HepG2 (cell line): ENCODE measurements around the gene ARHGEF3. TPM values are rescaled to one million over a fixed set of nuclear protein-coding genes. Genes with fewer than 3 reads are reported as not detected.

Experiments used
- ATAC-seq: fragments of 200-7000 bp; cut with Tn5 transposase; 3 replicates; pipeline ENCODE4 v1.9.1; 2020; ENCODE audit warnings: mild to moderate bottlenecking, moderate library complexity
- BruUV-seq: library from RNA; stranded (reverse); fragments of 400-500 nt; replicated peaks from 2 replicates; lab custom pipeline; 2021; lab: Mats Ljungman, UMichigan
- CTCF ChIA-PET: fragments of 300-600 bp; formaldehyde crosslinking; extraction: SDS; loops from one replicate; lab custom pipeline; 2021; ENCODE audit warnings: low total read pairs, inconsistent platforms, low intra/inter-chr PET ratio; lab: Yijun Ruan, JAX
- POLR2A ChIA-PET: fragments of 350-600 bp; sonication (Branson Sonifier 250); formaldehyde crosslinking; loops from one replicate; lab custom pipeline; 2020; ENCODE audit warnings: antibody characterized with exemption, inconsistent platforms; lab: Yijun Ruan, JAX
- DNase-seq: peaks from one replicate; pipeline ENCODE4 v3.0.0-alpha.2; 2015; ENCODE audit warnings: low spot score
- FAIRE-seq: peaks from 3 replicates; lab custom pipeline; 2011; peaks lifted over from hg19 to GRCh38; lab: Jason Lieb, UNC
- H2AFZ ChIP-seq: one replicate; pipeline ENCODE4 v1.6.1; 2011; ENCODE audit warnings: low read length, inconsistent platforms
- H3K27ac ChIP-seq: fragments of 300-600 bp; 3 replicates; pipeline ENCODE4 v1.8.0; 2011; ENCODE audit warnings: mixed run types, mild to moderate bottlenecking, mixed read lengths, low read length, inconsistent platforms; ENCODE audit not compliant: insufficient read depth; ENCODE audit errors: extremely low read length
- H3K27me3 ChIP-seq, 2 experiments: fragments of 200-600 bp in 1 of 2; 2 replicates in 1 of 2; 3 replicates in 1 of 2; pipeline versions ENCODE4 v1.6.0 to v1.8.0; 2011; ENCODE audit warnings: low read length in 2 of 2, mild to moderate bottlenecking in 2 of 2, moderate library complexity in 2 of 2, inconsistent platforms in 1 of 2; ENCODE audit not compliant: insufficient read depth in 2 of 2, control insufficient read depth in 1 of 2
- H3K36me3 ChIP-seq, 2 experiments: fragments of 200-600 bp in 1 of 2; replicated peaks in 1 of 2; 2 replicates in 1 of 2; 3 replicates in 1 of 2; pipeline versions ENCODE4 v1.5.1 to v1.8.0; 2011; ENCODE audit warnings: low read length in 2 of 2, inconsistent platforms in 1 of 2; ENCODE audit not compliant: insufficient read depth in 2 of 2, control insufficient read depth in 1 of 2
- H3K4me1 ChIP-seq: 2 replicates; pipeline ENCODE4 v1.5.1; 2012; ENCODE audit warnings: low read length, inconsistent platforms; ENCODE audit not compliant: insufficient read depth
- H3K4me2 ChIP-seq: 2 replicates; pipeline ENCODE4 v1.6.0; 2011; ENCODE audit warnings: low read depth, low read length, inconsistent platforms
- H3K4me3 ChIP-seq, 3 experiments: fragments of 200-600 bp in 1 of 3; sonication (generic), shearing (Covaris generic) in 1 of 3; replicated peaks in 1 of 3; 2 replicates each; pipeline ENCODE4 v1.5.1; 2011 to 2016; ENCODE audit warnings: low read length in 3 of 3, inconsistent platforms in 2 of 3, low read depth in 2 of 3, mild to moderate bottlenecking in 2 of 3, control low read depth in 1 of 3, mixed read lengths in 1 of 3; ENCODE audit not compliant: insufficient read depth in 1 of 3
- H3K79me2 ChIP-seq: one replicate; pipeline ENCODE4 v1.6.1; 2011; ENCODE audit warnings: low read length, inconsistent platforms; ENCODE audit not compliant: insufficient read depth
- H3K9ac ChIP-seq: 2 replicates; pipeline ENCODE4 v1.6.0; 2011; ENCODE audit warnings: mild to moderate bottlenecking, low read depth, low read length, inconsistent platforms; ENCODE audit not compliant: insufficient read depth
- H3K9me3 ChIP-seq: 2 replicates; pipeline ENCODE4 v1.5.1; 2012; ENCODE audit warnings: mild to moderate bottlenecking, low read length
- H4K20me1 ChIP-seq: 2 replicates; pipeline ENCODE4 v1.6.0; 2011; ENCODE audit warnings: inconsistent platforms, mild to moderate bottlenecking, low read length, moderate library complexity; ENCODE audit not compliant: insufficient read depth
- CHD2 ChIP-seq: IDR thresholded peaks from 2 replicates; pipeline ENCODE4 v1.6.1; 2011; ENCODE audit warnings: low read depth, low read length, improper control_type of control experiment
- DR1 ChIP-seq: sonication (generic); formaldehyde crosslinking; IDR thresholded peaks from 2 replicates; pipeline ENCODE4 v1.8.0; 2021; ENCODE audit warnings: mild to moderate bottlenecking, missing genetic modification reagents, inconsistent platforms
- FOXA1 ChIP-seq, 2 experiments: fragments of 450-650 bp in 1 of 2; sonication (generic) in 1 of 2; formaldehyde crosslinking in 1 of 2; IDR thresholded peaks; 2 replicates each; pipeline versions ENCODE4 v1.4.0 to v1.6.1; 2016 to 2020; ENCODE audit warnings: missing genetic modification reagents in 1 of 2
- GFI1 ChIP-seq: sonication (generic); formaldehyde crosslinking; IDR thresholded peaks from 2 replicates; pipeline ENCODE4 v1.5.0; 2020; ENCODE audit warnings: missing genetic modification reagents, mild to moderate bottlenecking, borderline replicate concordance
- HDAC1 ChIP-seq: sonication (generic); formaldehyde crosslinking; IDR thresholded peaks from 2 replicates; pipeline ENCODE4 v1.5.1; 2020; ENCODE audit warnings: mild to moderate bottlenecking, missing genetic modification reagents
- HMG20A ChIP-seq: IDR thresholded peaks from 2 replicates; pipeline ENCODE4 v1.6.1; 2016; ENCODE audit warnings: borderline replicate concordance
- KLF16 ChIP-seq, 2 experiments: sonication (generic) in 1 of 2; formaldehyde crosslinking in 1 of 2; IDR thresholded peaks; 2 replicates each; pipeline versions ENCODE4 v1.6.1 to v1.8.0; 2016 to 2023; ENCODE audit warnings: missing genetic modification reagents in 2 of 2, missing compliant biosample characterization in 1 of 2
- MEIS1 ChIP-seq: sonication (generic); formaldehyde crosslinking; IDR thresholded peaks from 2 replicates; pipeline ENCODE4 v1.9.0; 2021; ENCODE audit warnings: mild to moderate bottlenecking, missing genetic modification reagents, moderate library complexity, borderline replicate concordance
- NR2C2 ChIP-seq: sonication (generic); formaldehyde crosslinking; IDR thresholded peaks from 2 replicates; pipeline ENCODE4 v1.4.0; 2020; ENCODE audit warnings: missing genetic modification reagents, mild to moderate bottlenecking, moderate library complexity, borderline replicate concordance
- NR2F6 ChIP-seq, 2 experiments: IDR thresholded peaks; 2 replicates each; pipeline ENCODE4 v1.6.1; 2016; ENCODE audit warnings: antibody characterized with exemption in 1 of 2, mild to moderate bottlenecking in 1 of 2
- SMARCC2 ChIP-seq: fragments of 450-650 bp; IDR thresholded peaks from 2 replicates; pipeline ENCODE4 v1.6.1; 2017; ENCODE audit warnings: antibody characterized with exemption, mild to moderate bottlenecking
- ZBTB33 ChIP-seq: sonication (generic); formaldehyde crosslinking; IDR thresholded peaks from 2 replicates; pipeline ENCODE4 v1.4.0; 2020; ENCODE audit warnings: missing genetic modification reagents
- ZFAT ChIP-seq: sonication (generic); formaldehyde crosslinking; conservative IDR thresholded peaks from 2 replicates; pipeline ENCODE4 v1.8.1; 2023; ENCODE audit warnings: missing genetic modification reagents, inconsistent platforms
- ZNF180 ChIP-seq: sonication (generic); formaldehyde crosslinking; IDR thresholded peaks from 2 replicates; pipeline ENCODE4 v1.4.0; 2020; ENCODE audit warnings: low read depth, missing genetic modification reagents, borderline replicate concordance
- ZNF224 ChIP-seq: sonication (generic); formaldehyde crosslinking; IDR thresholded peaks from 2 replicates; pipeline ENCODE4 v1.5.0; 2020; ENCODE audit warnings: mild to moderate bottlenecking, missing genetic modification reagents
- ZNF335 ChIP-seq: sonication (generic); formaldehyde crosslinking; IDR thresholded peaks from 2 replicates; pipeline ENCODE4 v1.4.0; 2020; ENCODE audit warnings: missing genetic modification reagents
- ZNF468 ChIP-seq: sonication (generic); formaldehyde crosslinking; IDR thresholded peaks from 2 replicates; pipeline ENCODE4 v1.8.0; 2022; ENCODE audit warnings: mild to moderate bottlenecking, moderate library complexity, missing genetic modification reagents
- ZNF546 ChIP-seq: sonication (generic); formaldehyde crosslinking; conservative IDR thresholded peaks from 2 replicates; pipeline ENCODE4 v1.8.1; 2023; ENCODE audit warnings: mild to moderate bottlenecking, missing genetic modification reagents
- ZNF562 ChIP-seq: sonication (generic); formaldehyde crosslinking; IDR thresholded peaks from 2 replicates; pipeline ENCODE4 v1.8.0; 2022; ENCODE audit warnings: missing genetic modification reagents, borderline replicate concordance
- ZSCAN20 ChIP-seq: sonication (generic); formaldehyde crosslinking; IDR thresholded peaks from 2 replicates; pipeline ENCODE4 v1.4.0; 2020; ENCODE audit warnings: missing genetic modification reagents, mild to moderate bottlenecking, borderline replicate concordance
- WGBS: methylation state at CpG from one replicate; pipeline ENCODE4 v1.1.6; 2017; ENCODE audit warnings: low lambda C conversion rate; 5-methylcytosine and 5-hydroxymethylcytosine counted together
- in situ Hi-C: cut with HindIII; loops from 2 replicates; pipeline ENCODE4 v1.10.0; 2017; ENCODE audit warnings: low pct_unique_long_range_greater_than_20kb; ENCODE audit not compliant: extremely low pct_ligation_motif_present
- intact Hi-C: fragments of 100-400 bp; cut with micrococcal nuclease; formaldehyde crosslinking; loops from one replicate; pipeline ENCODE4 v1.10.0; 2022; ENCODE audit not compliant: unreplicated experiment
- polyA plus RNA-seq, 8 experiments: library from polyadenylated mRNA; depleted of rRNA in 3 of 8; stranded (reverse) in 7 of 8; unstranded in 1 of 8; fragments of >200 nt; fragmentation: Illumina TruSeq in 4 of 8; extraction: Trizol in 4 of 8; gene quantifications; 2 replicates each; pipeline versions ENCODE4 v1.2.1 to v1.2.3, GENCODE V29; 2011 to 2016; ENCODE audit warnings: low read depth in 4 of 8, missing spikeins in 1 of 8, mixed read lengths in 1 of 8; ENCODE audit not compliant: insufficient read depth in 1 of 8
- total RNA-seq, 5 experiments: library from RNA; depleted of rRNA; stranded (reverse); fragments of >200 nt; fragmentation: Illumina TruSeq; extraction: Trizol; gene quantifications; 2 replicates each; pipeline ENCODE4 v1.2.3, GENCODE V29; 2016; ENCODE audit warnings: low read depth in 1 of 5
- TF ChIP-seq, protein P1 (sequence below): sonication (generic); formaldehyde crosslinking; IDR thresholded peaks from 2 replicates; pipeline ENCODE4 v1.5.0; 2020; ENCODE audit warnings: missing genetic modification reagents, mild to moderate bottlenecking, borderline replicate concordance

ARHGEF3 gene
- total and polyA plus RNA-seq, 2 of the 13 experiments (the other 11 are each of a cell fraction or from before 2014, with no cell fraction given) = 14.8 to 23.1 TPM

GRCh38 chr3:56783644-56784447, 17.9 kb downstream of the ARHGEF3 start:
- H3K9me3 ChIP-seq = no peaks in the 10 kb centered on the region
- in situ Hi-C loops (no loop called here), intact Hi-C loops (no loop called here)
- no TSS peak for BruUV-seq
- FAIRE-seq (peak; percentile 83), DNase-seq (peak; percentile 77), ATAC-seq (peak; percentile 33)
- H3K4me1 ChIP-seq = peaks cover 70% of the 10 kb centered on the region
- no peak overlapping the region for H2AFZ ChIP-seq
- H3K9ac ChIP-seq = peak overlapping the region; percentile 50
- ChIA-PET CTCF (no interaction called here), POLR2A (interaction anchor here (0.7 to 3.0 kb wide), 9 partner anchors 9 to 206 kb away, joined by 3 to 27 read pairs (median 4); partner anchors contain the start of genes ARHGEF3 and TASOR)
- H3K4me3 ChIP-seq = no peak overlapping the region
- peak overlapping the region; percentile 65 for H3K27ac ChIP-seq
- no peaks in the 10 kb centered on the region for H4K20me1 ChIP-seq
- H3K27me3 ChIP-seq = no peaks in the 10 kb centered on the region
- peaks cover 50% of the 10 kb centered on the region for H3K79me2 ChIP-seq
- 37% methylated on average over 5 of the region's 8 CpGs for WGBS
- H3K4me2 ChIP-seq = peak overlapping the region; percentile 56
- H3K36me3 ChIP-seq = peaks cover 0 to 1% of the 10 kb centered on the region in 2 experiments; a peak in 1 of 5 replicates
- TF ChIP-seq MEIS1 (CRISPR knock-in tag) (0 out of 2 replicates have a peak, but pooled peaks have one; percentile 65), ZNF468 (CRISPR knock-in tag) (no peak), KLF16 (CRISPR knock-in tag; IDR thresholded peaks at IDR 0.05) (no peak), ZNF224 (CRISPR knock-in tag) (no peak), ZNF335 (no peak), CHD2 (no peak), GFI1 (0 out of 2 replicates have a peak, but pooled peaks have one; percentile 18), NR2C2 (CRISPR knock-in tag) (peak; percentile 44; the same call in 1 of the 2 replicates), HDAC1 (CRISPR knock-in tag) (0 out of 2 replicates have a peak, but pooled peaks have one; percentile 24), DR1 (CRISPR knock-in tag) (no peak), HMG20A (CRISPR knock-in tag) (peak; percentile 30; the same call in 1 of the 2 replicates), ZFAT (no peak), ZBTB33 (CRISPR knock-in tag) (no peak), FOXA1 (IDR thresholded peaks at IDR 0.05) (no peak), FOXA1 (CRISPR knock-in tag; IDR thresholded peaks at IDR 0.05) (no peak), ZNF180 (no peak), ZNF546 (CRISPR knock-in tag) (no peak), ZSCAN20 (no peak), SMARCC2 (no peak), ZNF562 (CRISPR knock-in tag) (no peak), NR2F6 (IDR thresholded peaks at IDR 0.05) (peak; percentile 16; the same call in 1 of the 2 replicates), NR2F6 (CRISPR knock-in tag; IDR thresholded peaks at IDR 0.05) (no peak)
- TF ChIP-seq, protein P1, sequence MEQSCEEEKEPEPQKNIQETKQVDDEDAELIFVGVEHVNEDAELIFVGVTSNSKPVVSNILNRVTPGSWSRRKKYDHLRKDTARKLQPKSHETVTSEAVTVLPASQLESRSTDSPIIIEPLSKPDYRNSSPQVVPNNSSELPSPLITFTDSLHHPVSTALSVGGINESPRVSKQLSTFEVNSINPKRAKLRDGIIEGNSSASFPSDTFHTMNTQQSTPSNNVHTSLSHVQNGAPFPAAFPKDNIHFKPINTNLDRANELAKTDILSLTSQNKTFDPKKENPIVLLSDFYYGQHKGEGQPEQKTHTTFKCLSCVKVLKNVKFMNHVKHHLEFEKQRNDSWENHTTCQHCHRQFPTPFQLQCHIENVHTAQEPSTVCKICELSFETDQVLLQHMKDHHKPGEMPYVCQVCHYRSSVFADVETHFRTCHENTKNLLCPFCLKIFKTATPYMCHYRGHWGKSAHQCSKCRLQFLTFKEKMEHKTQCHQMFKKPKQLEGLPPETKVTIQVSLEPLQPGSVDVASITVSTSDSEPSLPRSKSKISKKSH = no peak
